Measurements from ENCODE around the gene DLG1. TPM values are rescaled to one million over a fixed set of nuclear protein-coding genes. Genes with fewer than 3 reads are reported as not detected.

DLG1 gene
- total RNA-seq, 1 donor from 2014 or later, result 80.2 TPM

- intact Hi-C loops (cut with DNase I), result no loop called here
- H3K36me3 ChIP-seq, result no peaks in the 10 kb centered on the region
- H3K4me3 ChIP-seq, result no peak overlapping the region
- no peaks in the 10 kb centered on the region for H3K27me3 ChIP-seq (ENCODE audit: low read depth)
- ATAC-seq (no peak), DNase-seq (no peak)
- no peak overlapping the region for H3K27ac ChIP-seq
- H3K4me1 ChIP-seq, result no peaks in the 10 kb centered on the region
- no peak for TF ChIP-seq CTCF (IDR thresholded peaks at IDR 0.05)
- peaks cover 57% of the 10 kb centered on the region for H3K9me3 ChIP-seq
Observed at GRCh38 chr3:197244751-197245150, 53.7 kb downstream of the DLG1 start.

- H3K27ac ChIP-seq, result no peak overlapping the region
- intact Hi-C loops (cut with DNase I), result no loop called here
- ATAC-seq, result no peak
- H3K4me1 ChIP-seq, result no peaks in the 10 kb centered on the region
- no peaks in the 10 kb centered on the region for H3K36me3 ChIP-seq
- no peak for DNase-seq
- H3K4me3 ChIP-seq, result no peak overlapping the region
- peaks cover 38% of the 10 kb centered on the region for H3K9me3 ChIP-seq
- no peaks in the 10 kb centered on the region for H3K27me3 ChIP-seq (ENCODE audit: low read depth)
- no peak for TF ChIP-seq CTCF (IDR thresholded peaks at IDR 0.05)
Observed at GRCh38 chr3:197242784-197243432, 55.5 kb downstream of the DLG1 start.

GRCh38 chr3:197241173-197241572, 57.2 kb downstream of the DLG1 start:
- Histone ChIP-seq H3K9me3 (peaks cover 34% of the 10 kb centered on the region), H3K27ac (no peak overlapping the region)
- intact Hi-C loops (cut with DNase I), result no loop called here

GRCh38 chr3:197239857-197240256, 58.6 kb downstream of the DLG1 start:
- no peak overlapping the region for H3K27ac ChIP-seq
- H3K36me3 ChIP-seq, result no peaks in the 10 kb centered on the region
- TF ChIP-seq CTCF (IDR thresholded peaks at IDR 0.05), result no peak

More at GRCh38 chr3:197241173-197241572, 57.2 kb downstream of the DLG1 start:
- TF ChIP-seq CTCF (IDR thresholded peaks at IDR 0.05), result no peak
- Histone ChIP-seq H3K4me1 (no peaks in the 10 kb centered on the region), H3K36me3 (no peaks in the 10 kb centered on the region), H3K27me3 (ENCODE audit: low read depth) (no peaks in the 10 kb centered on the region), H3K4me3 (no peak overlapping the region)
- ATAC-seq (no peak), DNase-seq (no peak)

GRCh38 chr3:197238842-197239241, 59.6 kb downstream of the DLG1 start:
- H3K36me3 ChIP-seq, result no peaks in the 10 kb centered on the region
- H3K27ac ChIP-seq, result no peak overlapping the region
- no peak for ATAC-seq
- no peaks in the 10 kb centered on the region for H3K4me1 ChIP-seq
- H3K9me3 ChIP-seq, result peaks cover 31% of the 10 kb centered on the region
- no peak for TF ChIP-seq CTCF (IDR thresholded peaks at IDR 0.05)
- intact Hi-C loops (cut with DNase I), result no loop called here
- no peak overlapping the region for H3K4me3 ChIP-seq
- H3K27me3 ChIP-seq (ENCODE audit: low read depth), result no peaks in the 10 kb centered on the region
- no peak for DNase-seq

More at GRCh38 chr3:197239857-197240256, 58.6 kb downstream of the DLG1 start:
- no peak for ATAC-seq
- intact Hi-C loops (cut with DNase I), result no loop called here
- H3K27me3 ChIP-seq (ENCODE audit: low read depth), result no peaks in the 10 kb centered on the region
- H3K9me3 ChIP-seq, result peaks cover 34% of the 10 kb centered on the region
- no peak for DNase-seq
- H3K4me3 ChIP-seq, result no peak overlapping the region
- H3K4me1 ChIP-seq, result no peaks in the 10 kb centered on the region

Measured in lower lobe of right lung (tissue), 2 donors.